Skeletal muscle satellite cell (primary cell): ENCODE data around the gene STK32C.
"Not testable (repeated sequence)": the region's sequence is repeated elsewhere in the genome, so short reads cannot be mapped to it uniquely, and the experiment has no call there.

Experiments used
- H3K27me3 ChIP-seq: 2 replicates; pipeline ENCODE4 v1.7.0; 2013; ENCODE audit warnings: low read length; ENCODE audit not compliant: control insufficient read depth, insufficient read depth
- H3K36me3 ChIP-seq: 2 replicates; pipeline ENCODE4 v1.7.0; 2013; ENCODE audit warnings: mild to moderate bottlenecking, control low read depth, low read length; ENCODE audit not compliant: insufficient read depth
- H3K4me1 ChIP-seq: 2 replicates; pipeline ENCODE4 v1.7.0; 2013; ENCODE audit warnings: low read length; ENCODE audit not compliant: control insufficient read depth, insufficient read depth
- H3K4me2 ChIP-seq: 2 replicates; pipeline ENCODE4 v1.7.0; 2013; ENCODE audit warnings: mild to moderate bottlenecking, low read length
- H3K4me3 ChIP-seq: 2 replicates; pipeline ENCODE4 v1.7.0; 2013; ENCODE audit warnings: low read length
- H3K9ac ChIP-seq: 2 replicates; pipeline ENCODE4 v1.7.0; 2013; ENCODE audit warnings: mild to moderate bottlenecking, low read depth, low read length, moderate library complexity
- H3K9me3 ChIP-seq: replicated peaks from 2 replicates; pipeline ENCODE4 v1.7.0; 2013; ENCODE audit warnings: mild to moderate bottlenecking, control low read depth, low read length

The STK32C gene

DNA sequence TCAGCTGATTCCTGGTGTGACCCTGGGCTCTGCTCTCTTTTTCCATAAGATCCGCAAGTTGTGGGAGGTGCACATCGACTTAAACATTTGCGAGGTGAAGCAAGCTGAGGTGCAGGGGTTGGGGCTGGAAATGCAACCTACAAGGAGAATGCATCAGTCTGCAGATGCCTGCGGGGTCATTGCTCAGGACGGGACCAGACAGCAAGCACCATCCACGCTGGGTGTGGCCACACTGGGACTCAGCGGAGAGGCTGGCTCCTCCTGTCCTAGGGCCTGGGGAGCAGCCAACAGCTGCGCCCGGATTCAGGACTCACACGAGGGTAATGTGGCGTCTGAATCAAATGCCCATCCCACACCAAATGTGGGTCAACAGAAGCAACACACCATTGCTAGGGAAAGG is 33.8 kb downstream of the STK32C start:
- H3K4me3 ChIP-seq, result no peak overlapping the region
- peaks cover 5% of the 10 kb centered on the region for H3K27me3 ChIP-seq
- no peak overlapping the region for H3K9ac ChIP-seq
- no peaks in the 10 kb centered on the region for H3K9me3 ChIP-seq
- no peaks in the 10 kb centered on the region for H3K4me1 ChIP-seq
- no peak overlapping the region for H3K4me2 ChIP-seq
- H3K36me3 ChIP-seq, result no peaks in the 10 kb centered on the region

DNA sequence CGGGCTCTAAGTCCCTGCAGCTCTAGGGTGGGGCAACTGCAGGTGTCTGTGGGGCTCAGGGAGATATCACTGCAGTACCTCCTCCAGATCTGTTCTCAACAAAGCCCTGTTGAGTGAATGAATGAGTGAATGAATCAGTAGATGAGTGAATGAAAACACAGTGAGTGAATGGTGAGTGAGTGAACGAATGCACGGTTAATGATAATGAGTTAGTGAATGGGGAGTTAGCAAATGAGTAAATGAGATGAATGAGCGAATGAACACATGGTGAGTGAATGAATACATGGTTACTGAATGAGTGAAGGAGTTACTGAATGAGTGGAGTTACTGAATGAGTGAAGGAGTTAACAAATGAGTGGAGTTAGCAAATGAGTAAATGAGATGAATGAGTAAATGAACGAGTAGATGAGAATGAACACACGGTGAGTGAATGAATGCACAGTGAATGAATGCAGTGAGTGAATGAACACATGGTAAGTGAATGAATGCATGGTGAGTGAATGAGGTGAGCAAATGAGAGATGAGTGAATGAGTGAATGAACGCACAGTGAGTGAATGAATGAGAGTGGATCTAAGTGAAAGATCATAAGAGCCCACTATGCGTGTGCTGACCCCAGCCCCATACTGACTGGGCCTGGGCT is 34.3 kb downstream of the STK32C start:
- no peak overlapping the region for H3K4me2 ChIP-seq
- H3K4me3 ChIP-seq, result no peak overlapping the region
- H3K9ac ChIP-seq, result no peak overlapping the region
- peaks cover 5% of the 10 kb centered on the region for H3K27me3 ChIP-seq
- H3K4me1 ChIP-seq, result no peaks in the 10 kb centered on the region
- no peaks in the 10 kb centered on the region for H3K36me3 ChIP-seq
- H3K9me3 ChIP-seq, result no peaks in the 10 kb centered on the region

DNA sequence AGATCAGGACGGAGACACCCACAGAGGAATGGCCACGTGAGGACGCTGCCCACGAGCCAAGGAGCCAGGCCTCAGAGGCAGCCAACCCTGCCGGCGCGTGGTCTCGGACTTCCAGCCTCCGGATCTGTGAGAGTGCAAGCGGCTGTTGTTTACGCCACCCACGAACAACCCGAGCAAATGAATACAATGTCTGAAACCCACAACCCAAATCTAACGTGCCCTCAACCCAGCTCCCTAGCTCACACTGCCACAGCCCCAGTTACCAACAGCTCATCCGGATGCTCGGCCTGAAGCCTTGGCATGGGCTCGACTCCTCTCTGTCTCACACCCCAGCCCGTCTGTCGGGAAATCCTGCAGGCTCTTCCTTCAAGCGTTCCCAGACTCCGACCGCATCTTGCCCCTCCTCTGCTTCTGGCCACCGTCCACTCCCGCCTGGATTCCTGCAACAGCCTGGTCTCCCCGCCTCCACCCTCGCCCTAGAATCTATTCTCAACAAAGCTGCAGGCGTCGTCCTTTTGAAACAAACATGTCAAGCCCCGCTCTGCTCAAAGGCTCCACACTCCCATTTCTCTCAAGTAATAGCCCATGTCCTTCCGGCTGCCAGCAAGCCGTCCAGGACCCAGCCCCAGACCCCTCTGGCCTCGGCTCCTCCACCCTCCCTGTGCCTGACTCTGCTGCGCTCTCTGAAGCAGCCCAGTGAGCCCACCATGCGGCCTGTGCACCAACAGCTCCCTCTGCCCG is 35.3 kb downstream of the STK32C start:
- no peaks in the 10 kb centered on the region for H3K9me3 ChIP-seq
- no peak overlapping the region for H3K9ac ChIP-seq
- no peaks in the 10 kb centered on the region for H3K4me1 ChIP-seq
- no peak overlapping the region for H3K4me2 ChIP-seq
- peaks cover 5% of the 10 kb centered on the region for H3K27me3 ChIP-seq
- H3K4me3 ChIP-seq, result no peak overlapping the region
- no peaks in the 10 kb centered on the region for H3K36me3 ChIP-seq

DNA sequence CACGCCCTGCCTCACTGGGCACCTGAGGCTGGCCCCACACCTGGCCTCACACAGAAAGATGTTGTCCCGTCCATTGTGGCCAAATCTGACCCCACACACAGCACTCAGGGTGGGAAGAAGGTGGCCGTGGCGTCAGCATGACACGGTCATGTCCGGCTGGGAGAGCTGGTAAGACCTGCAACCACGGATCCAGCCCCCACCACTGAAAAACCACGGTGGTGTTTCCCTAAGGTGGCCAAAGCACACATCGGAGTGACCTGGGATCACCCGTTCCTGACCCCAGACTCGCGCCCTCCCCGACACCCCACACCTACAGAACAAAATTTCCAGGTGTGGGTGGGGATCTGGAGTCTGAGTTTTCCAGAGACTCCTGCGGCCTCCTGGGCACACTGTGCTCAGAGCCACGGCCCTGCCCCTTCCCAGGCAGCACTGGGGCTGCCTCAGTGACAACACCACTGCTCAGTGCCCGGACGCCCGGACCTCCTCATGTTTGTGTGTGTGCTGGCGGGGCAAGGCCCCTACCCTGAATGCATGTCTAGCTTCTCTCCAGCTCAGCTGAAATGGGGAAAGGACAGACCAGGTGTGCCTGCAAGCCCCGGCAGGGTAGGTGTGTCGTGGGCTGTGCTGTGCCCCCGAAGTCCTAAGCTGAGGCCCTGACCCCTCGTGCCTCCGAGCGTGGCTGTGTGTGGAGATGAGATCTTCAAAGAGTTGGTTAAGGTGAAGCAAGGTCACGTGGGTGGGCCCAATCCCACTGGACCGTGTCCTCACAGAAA is 36.1 kb downstream of the STK32C start:
- H3K4me1 ChIP-seq, result no peaks in the 10 kb centered on the region
- H3K9me3 ChIP-seq, result no peaks in the 10 kb centered on the region
- H3K4me3 ChIP-seq, result no peak overlapping the region
- no peak overlapping the region for H3K9ac ChIP-seq
- H3K27me3 ChIP-seq, result peaks cover 5% of the 10 kb centered on the region
- H3K36me3 ChIP-seq, result no peaks in the 10 kb centered on the region
- H3K4me2 ChIP-seq, result no peak overlapping the region

DNA sequence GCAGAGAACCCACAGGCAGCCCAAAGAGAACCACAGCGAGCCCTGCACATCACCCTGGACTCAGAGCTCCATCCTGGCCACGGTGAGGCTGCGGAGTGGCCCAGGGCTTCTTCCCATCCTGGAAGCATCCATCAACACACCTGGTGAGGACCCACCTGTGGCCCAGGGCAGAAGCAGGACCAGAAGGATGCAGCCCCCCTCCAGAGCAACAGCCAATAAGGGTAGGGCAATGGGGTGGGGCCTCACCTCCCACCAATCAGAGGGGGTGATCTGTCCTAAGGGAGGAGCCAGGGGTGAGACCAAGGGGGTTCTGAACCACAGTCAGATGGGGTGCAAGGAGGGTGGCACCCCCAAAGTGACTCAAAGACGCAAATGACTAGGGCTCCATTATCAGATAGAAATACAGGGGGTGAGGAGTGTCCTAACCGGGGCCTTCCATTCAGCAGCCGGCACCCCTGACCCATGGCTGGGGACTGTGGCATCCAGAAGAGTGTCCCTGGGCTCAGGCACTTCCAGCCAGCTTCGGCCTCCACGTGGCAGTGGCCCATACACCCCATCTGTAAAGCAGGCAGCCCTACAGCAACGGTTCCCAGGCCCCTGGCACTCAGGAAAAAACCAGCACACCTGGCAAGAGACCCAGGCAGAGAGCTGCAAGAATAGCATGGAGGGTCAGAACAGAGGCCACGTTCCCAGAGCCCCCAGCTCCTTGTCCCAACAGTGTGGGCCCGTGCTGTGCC is 36.9 kb downstream of the STK32C start:
- H3K4me2 ChIP-seq, result no peak overlapping the region

DNA sequence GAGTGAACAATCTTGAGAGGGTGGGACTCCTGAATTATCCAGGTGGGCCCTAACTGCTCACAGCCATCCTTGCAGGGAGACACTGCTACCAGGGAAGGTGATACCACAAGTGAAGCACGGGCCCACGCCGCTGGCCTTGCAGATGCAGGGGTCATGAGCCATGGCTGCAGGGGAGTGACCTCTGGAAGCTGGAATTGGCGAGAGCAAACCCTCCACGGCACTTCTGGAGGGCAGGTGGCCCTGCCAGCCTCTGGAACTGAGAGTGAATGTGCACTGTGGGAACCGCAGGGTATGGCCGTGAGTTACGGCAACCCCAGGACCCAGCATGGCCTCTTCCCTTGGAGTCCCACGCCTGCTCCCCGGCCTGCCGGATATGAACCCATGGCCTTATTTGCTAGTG is 37.5 kb downstream of the STK32C start:
- peaks cover 5% of the 10 kb centered on the region for H3K27me3 ChIP-seq
- no peak overlapping the region for H3K4me3 ChIP-seq
- no peaks in the 10 kb centered on the region for H3K4me1 ChIP-seq
- no peak overlapping the region for H3K4me2 ChIP-seq
- no peaks in the 10 kb centered on the region for H3K36me3 ChIP-seq
- H3K9me3 ChIP-seq, result no peaks in the 10 kb centered on the region
- no peak overlapping the region for H3K9ac ChIP-seq

More for the DNA sequence above, 36.9 kb downstream of the STK32C start:
- Histone ChIP-seq H3K9me3 (no peaks in the 10 kb centered on the region), H3K27me3 (peaks cover 5% of the 10 kb centered on the region), H3K36me3 (no peaks in the 10 kb centered on the region), H3K9ac (no peak overlapping the region), H3K4me1 (no peaks in the 10 kb centered on the region), H3K4me3 (no peak overlapping the region)

DNA sequence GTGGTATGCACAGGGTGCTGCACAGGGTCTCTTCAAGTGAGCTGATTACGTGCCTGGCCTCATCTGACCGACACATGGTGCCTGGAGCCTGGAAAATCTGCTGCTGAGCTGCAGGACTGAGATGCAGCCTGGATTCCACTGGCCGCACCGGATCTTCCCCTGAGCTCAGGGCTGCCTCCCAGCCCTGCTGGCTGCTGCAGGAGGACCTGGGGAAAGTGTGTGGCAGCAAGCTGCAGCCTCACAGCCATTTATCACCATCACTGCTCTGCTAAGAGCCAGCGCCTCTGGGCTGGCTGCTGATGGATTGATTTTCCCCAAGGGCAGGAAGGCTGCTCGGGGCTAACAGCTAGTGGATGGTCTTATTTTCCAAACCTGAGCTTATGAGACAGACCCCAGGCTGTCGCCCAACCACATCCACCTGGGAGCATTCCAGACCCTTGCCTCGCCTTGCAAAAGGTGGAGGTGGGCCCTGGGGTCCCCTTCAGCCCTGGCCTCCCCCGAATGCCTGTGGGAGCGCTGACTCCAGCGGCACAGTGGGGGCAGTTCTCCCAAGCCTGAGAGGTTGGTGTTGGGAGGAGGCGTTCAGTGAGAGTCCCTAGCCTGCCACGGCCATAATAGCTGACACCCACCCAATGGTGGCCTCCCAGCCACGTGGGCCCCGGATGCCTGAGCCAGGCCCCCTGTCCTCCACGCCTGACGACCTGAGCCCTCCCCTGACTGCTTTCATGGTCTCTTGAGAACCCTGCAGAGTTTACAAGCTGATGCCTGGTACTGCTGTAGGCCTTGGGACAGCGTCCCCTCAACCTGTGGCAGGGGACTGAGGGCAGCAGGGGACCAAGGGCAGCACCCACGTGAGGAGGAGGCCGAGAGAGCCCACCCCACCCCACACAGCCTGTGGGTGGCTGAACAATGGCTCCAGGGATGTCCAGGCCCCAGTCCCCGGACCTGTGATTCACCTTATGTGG is 38.2 kb downstream of the STK32C start:
- Histone ChIP-seq H3K4me3 (no peak overlapping the region), H3K36me3 (no peaks in the 10 kb centered on the region), H3K4me1 (no peaks in the 10 kb centered on the region), H3K9me3 (no peaks in the 10 kb centered on the region), H3K4me2 (no peak overlapping the region), H3K9ac (no peak overlapping the region), H3K27me3 (peaks cover 5% of the 10 kb centered on the region)

DNA sequence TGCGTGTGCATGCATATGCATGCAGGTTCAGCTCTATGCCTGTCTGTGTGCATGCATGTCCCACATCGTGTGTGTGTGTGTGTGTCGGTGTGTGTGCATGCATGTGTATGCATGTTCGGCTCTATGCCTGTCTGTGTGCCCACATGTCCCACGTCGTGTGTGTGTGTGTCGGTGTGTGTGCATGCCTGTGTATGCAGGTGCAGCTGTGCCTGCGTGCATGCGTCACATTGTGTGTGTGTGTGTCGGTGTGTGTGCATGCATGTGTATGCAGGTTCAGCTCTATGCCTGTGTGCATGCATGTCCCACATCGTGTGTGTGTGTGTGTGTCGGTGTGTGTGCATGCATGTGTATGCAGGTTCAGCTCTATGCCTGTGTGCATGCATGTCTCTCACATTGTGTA is 39.8 kb downstream of the STK32C start:
- H3K4me1 ChIP-seq, H3K4me2 ChIP-seq, H3K27me3 ChIP-seq, H3K4me3 ChIP-seq, H3K9me3 ChIP-seq, H3K36me3 ChIP-seq, H3K9ac ChIP-seq: not testable (repeated sequence)

DNA sequence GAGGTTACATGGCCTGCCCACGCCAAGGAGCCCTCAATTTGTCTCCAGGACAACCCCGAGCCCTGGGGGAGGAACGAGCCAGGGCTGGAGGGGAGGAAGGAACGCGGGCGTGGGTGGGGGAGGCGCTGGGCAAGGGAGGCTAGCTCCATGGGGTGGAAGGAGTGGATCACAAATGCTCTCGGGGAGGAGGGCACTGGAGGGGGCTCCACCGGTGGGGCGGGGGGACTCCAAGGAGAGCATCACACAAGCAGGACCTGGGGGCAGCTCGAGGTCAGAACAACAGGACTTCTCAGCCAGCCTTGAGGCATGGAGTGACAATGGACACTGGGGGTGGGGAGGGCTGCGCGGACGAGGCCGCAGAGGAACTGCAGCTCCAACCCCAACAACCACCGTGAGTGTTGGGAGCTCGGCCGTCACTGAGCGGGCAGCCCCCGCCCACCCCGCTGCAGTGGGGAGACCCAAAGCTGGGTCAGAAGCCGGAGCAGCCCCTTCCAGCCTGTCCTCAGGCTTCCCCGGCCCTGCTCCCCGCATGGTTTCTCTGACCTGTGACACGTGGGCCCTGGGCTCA is 41.1 kb downstream of the STK32C start:
- H3K36me3 ChIP-seq, result no peaks in the 10 kb centered on the region
- H3K4me1 ChIP-seq, result no peaks in the 10 kb centered on the region
- no peaks in the 10 kb centered on the region for H3K9me3 ChIP-seq
- H3K4me3 ChIP-seq, result no peak overlapping the region
- no peak overlapping the region for H3K4me2 ChIP-seq
- H3K27me3 ChIP-seq, result no peaks in the 10 kb centered on the region
- no peak overlapping the region for H3K9ac ChIP-seq

DNA sequence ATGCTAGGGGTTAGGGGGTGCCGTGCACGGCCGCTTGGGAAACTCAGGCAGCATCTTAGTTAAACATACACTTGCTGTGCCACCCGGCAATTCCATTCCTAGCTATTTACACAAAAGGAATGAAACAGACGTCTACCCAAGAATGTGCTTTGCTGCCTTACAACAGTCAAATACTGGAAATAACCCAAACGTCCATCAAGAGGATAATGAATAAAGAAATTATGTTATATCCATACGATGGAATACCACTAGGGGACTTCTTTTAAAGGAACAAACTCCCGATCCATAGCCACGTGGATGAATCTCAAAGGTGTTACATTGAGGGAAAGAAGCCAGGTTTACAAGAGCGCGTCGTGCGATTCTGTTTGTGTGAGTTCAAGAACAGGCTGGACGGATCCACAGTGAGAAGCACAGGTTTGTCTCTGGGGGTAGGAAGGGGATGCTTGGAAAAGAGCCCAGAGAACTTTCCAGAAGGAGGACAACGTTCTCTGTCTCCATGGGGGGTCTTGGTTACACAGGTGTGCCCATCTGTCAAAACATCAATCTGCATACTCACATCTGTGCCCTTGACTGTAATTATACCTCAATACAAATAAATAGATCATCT is 41.8 kb downstream of the STK32C start:
- no peak overlapping the region for H3K4me2 ChIP-seq
- no peaks in the 10 kb centered on the region for H3K36me3 ChIP-seq
- no peaks in the 10 kb centered on the region for H3K4me1 ChIP-seq
- H3K9ac ChIP-seq, result no peak overlapping the region
- H3K27me3 ChIP-seq, result no peaks in the 10 kb centered on the region
- H3K4me3 ChIP-seq, result no peak overlapping the region
- H3K9me3 ChIP-seq, result no peaks in the 10 kb centered on the region
